Measurements from ENCODE around the gene GPR132.
A peak's percentile ranks its signal among the peaks of the same experiment; 100 is the strongest.

The GPR132 gene

DNA sequence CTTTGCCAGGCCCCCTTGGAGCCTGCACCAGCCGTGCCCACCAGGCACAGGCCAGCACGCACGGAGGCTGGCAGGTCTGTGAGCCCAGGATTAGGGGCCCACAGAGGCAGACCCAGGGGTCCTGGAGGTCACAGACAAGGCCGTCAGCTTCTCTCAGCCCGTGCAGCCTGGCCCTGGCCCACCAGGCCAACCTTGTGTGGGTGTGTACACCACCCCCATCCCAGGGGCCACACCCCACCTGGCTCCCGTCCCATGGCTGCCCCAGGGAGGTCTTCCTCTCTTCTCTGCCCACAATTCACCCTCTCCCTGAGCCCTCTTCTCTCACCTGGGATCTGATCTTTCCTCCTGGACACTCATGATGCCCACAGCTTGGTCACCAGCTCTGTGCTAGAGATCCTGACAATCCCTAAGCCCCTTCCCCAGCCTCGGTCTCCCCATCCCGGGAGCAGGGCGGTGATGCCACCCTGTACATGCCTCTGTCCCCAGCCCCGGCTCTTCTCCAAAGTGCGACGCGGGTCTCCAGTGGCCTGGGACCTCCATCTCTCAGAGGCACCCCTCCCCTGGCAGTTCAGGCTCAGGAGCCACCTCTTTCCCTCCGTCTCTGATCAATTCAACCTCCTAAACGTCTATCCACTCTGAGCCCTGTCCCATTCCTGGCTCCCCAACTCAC lies 31.1 kb upstream of the GPR132 start:
- H3K9ac ChIP-seq (ENCODE audit: low read depth, low read length, poor library complexity, severe bottlenecking) = no peak overlapping the region
- no peaks in the 10 kb centered on the region for H3K9me2 ChIP-seq (replicated peaks; ENCODE audit: low read depth, low read length)
- no peak overlapping the region for H3K4me2 ChIP-seq (ENCODE audit: low read depth, low read length, poor library complexity, severe bottlenecking)
- 0 out of 2 replicates have a peak, but pooled peaks cover 3% of the 10 kb centered on the region for H3F3A ChIP-seq (ENCODE audit: low read depth)
- H3K27me3 ChIP-seq (ENCODE audit: insufficient read depth, low read length, poor library complexity, severe bottlenecking) = no peaks in the 10 kb centered on the region
- no peaks in the 10 kb centered on the region for H4K20me1 ChIP-seq (ENCODE audit: insufficient read depth, low read length, poor library complexity, severe bottlenecking)
- no peak overlapping the region for H2AFZ ChIP-seq (ENCODE audit: low read length)
- H3K36me3 ChIP-seq (ENCODE audit: insufficient read depth, low read length) = no peaks in the 10 kb centered on the region
- H3K79me2 ChIP-seq (ENCODE audit: insufficient read depth, low read length) = no peaks in the 10 kb centered on the region
- no peaks in the 10 kb centered on the region; the same call in 1 of the 2 replicates for H3K9me3 ChIP-seq (ENCODE audit: insufficient read depth, low read depth, low read length)
- no peak for TF ChIP-seq EZH2phosphoT487 (IDR thresholded peaks at IDR 0.05; ENCODE audit: borderline replicate concordance)
- TF ChIP-seq, protein P1, sequence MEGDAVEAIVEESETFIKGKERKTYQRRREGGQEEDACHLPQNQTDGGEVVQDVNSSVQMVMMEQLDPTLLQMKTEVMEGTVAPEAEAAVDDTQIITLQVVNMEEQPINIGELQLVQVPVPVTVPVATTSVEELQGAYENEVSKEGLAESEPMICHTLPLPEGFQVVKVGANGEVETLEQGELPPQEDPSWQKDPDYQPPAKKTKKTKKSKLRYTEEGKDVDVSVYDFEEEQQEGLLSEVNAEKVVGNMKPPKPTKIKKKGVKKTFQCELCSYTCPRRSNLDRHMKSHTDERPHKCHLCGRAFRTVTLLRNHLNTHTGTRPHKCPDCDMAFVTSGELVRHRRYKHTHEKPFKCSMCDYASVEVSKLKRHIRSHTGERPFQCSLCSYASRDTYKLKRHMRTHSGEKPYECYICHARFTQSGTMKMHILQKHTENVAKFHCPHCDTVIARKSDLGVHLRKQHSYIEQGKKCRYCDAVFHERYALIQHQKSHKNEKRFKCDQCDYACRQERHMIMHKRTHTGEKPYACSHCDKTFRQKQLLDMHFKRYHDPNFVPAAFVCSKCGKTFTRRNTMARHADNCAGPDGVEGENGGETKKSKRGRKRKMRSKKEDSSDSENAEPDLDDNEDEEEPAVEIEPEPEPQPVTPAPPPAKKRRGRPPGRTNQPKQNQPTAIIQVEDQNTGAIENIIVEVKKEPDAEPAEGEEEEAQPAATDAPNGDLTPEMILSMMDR (conservative IDR thresholded peaks at IDR 0.05; ENCODE audit: low read length) = no peak
- H3K4me1 ChIP-seq (ENCODE audit: insufficient read depth, low read length, poor library complexity, severe bottlenecking) = peaks cover 18% of the 10 kb centered on the region
- H3K4me3 ChIP-seq (ENCODE audit: low read length, poor library complexity, severe bottlenecking) = no peak overlapping the region

GRCh38 chr14:105095236-105095805 lies 30.1 kb upstream of the GPR132 start:
- no peak overlapping the region for H2AFZ ChIP-seq (ENCODE audit: low read length)
- H3K9me3 ChIP-seq (ENCODE audit: insufficient read depth, low read depth, low read length) = no peaks in the 10 kb centered on the region
- no peaks in the 10 kb centered on the region for H4K20me1 ChIP-seq (ENCODE audit: insufficient read depth, low read length, poor library complexity, severe bottlenecking)
- H3K4me3 ChIP-seq (ENCODE audit: low read length, poor library complexity, severe bottlenecking) = no peak overlapping the region
- no peak overlapping the region for H3K9ac ChIP-seq (ENCODE audit: low read depth, low read length, poor library complexity, severe bottlenecking)
- no peak overlapping the region for H3K4me2 ChIP-seq (ENCODE audit: low read depth, low read length, poor library complexity, severe bottlenecking)
- H3K27me3 ChIP-seq (ENCODE audit: insufficient read depth, low read length, poor library complexity, severe bottlenecking) = no peaks in the 10 kb centered on the region
- no peaks in the 10 kb centered on the region for H3K9me2 ChIP-seq (replicated peaks; ENCODE audit: low read depth, low read length)
- H3K4me1 ChIP-seq (ENCODE audit: insufficient read depth, low read length, poor library complexity, severe bottlenecking) = peaks cover 18% of the 10 kb centered on the region
- H3K79me2 ChIP-seq (ENCODE audit: insufficient read depth, low read length) = no peaks in the 10 kb centered on the region
- no peaks in the 10 kb centered on the region for H3K36me3 ChIP-seq (ENCODE audit: insufficient read depth, low read length)
- H3F3A ChIP-seq (ENCODE audit: low read depth) = 0 out of 2 replicates have a peak, but pooled peaks cover 3% of the 10 kb centered on the region
- no peak for TF ChIP-seq EZH2phosphoT487 (IDR thresholded peaks at IDR 0.05; ENCODE audit: borderline replicate concordance)
- TF ChIP-seq, protein P1 (conservative IDR thresholded peaks at IDR 0.05; ENCODE audit: low read length) = no peak

DNA sequence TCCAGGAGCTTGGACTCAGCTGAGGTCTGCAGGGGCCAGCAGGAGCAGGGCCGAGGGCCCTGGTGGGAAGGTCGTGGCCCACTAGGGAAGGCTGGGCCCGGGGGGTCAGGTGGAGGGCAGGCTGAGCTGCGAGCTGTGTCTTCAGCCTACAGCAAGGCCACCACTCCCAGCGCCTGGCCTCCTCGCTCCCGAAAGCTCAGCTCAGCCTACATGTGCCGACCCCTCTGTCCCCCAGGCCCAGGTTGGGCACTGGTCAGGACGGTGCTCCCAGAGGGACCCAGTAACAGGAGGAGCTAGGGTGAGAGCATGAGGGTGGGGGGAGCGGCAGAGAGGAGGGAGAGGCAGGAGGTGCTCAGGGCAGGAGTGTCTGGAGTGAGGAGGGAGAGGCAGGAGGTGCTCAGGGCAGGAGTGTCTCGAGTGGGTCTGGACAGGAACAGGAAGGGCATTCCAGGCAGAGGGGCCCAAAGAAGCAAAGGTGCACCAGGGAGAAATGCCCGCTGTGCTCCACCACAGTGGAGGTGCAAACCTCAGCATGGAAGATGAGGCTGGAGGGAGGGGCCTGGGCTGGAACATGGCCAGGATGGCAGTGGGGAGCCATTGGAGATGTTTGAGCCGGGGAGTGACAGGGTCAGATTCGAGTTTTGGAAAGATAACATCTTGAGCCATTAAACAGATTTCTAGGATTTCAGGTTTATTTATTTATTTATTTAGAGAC lies 29.1 kb upstream of the GPR132 start:
- H3F3A ChIP-seq (ENCODE audit: low read depth) = 0 out of 2 replicates have a peak, but pooled peaks cover 3% of the 10 kb centered on the region
- peak overlapping the region; percentile 82 for H3K9ac ChIP-seq (ENCODE audit: low read depth, low read length, poor library complexity, severe bottlenecking)
- H3K4me1 ChIP-seq (ENCODE audit: insufficient read depth, low read length, poor library complexity, severe bottlenecking) = peaks cover 18% of the 10 kb centered on the region
- peak overlapping the region; percentile 84 for H3K4me3 ChIP-seq (ENCODE audit: low read length, poor library complexity, severe bottlenecking)
- H3K4me2 ChIP-seq (ENCODE audit: low read depth, low read length, poor library complexity, severe bottlenecking) = peak overlapping the region; percentile 82
- no peaks in the 10 kb centered on the region for H3K27me3 ChIP-seq (ENCODE audit: insufficient read depth, low read length, poor library complexity, severe bottlenecking)
- H3K9me3 ChIP-seq (ENCODE audit: insufficient read depth, low read depth, low read length) = no peaks in the 10 kb centered on the region
- H3K36me3 ChIP-seq (ENCODE audit: insufficient read depth, low read length) = no peaks in the 10 kb centered on the region
- no peaks in the 10 kb centered on the region for H3K79me2 ChIP-seq (ENCODE audit: insufficient read depth, low read length)
- peak overlapping the region; percentile 79; the same call in 1 of the 2 replicates for H2AFZ ChIP-seq (ENCODE audit: low read length)
- H3K9me2 ChIP-seq (replicated peaks; ENCODE audit: low read depth, low read length) = no peaks in the 10 kb centered on the region
- TF ChIP-seq, protein P1 (conservative IDR thresholded peaks at IDR 0.05; ENCODE audit: low read length) = no peak
- TF ChIP-seq EZH2phosphoT487 (IDR thresholded peaks at IDR 0.05; ENCODE audit: borderline replicate concordance) = no peak
- no peaks in the 10 kb centered on the region for H4K20me1 ChIP-seq (ENCODE audit: insufficient read depth, low read length, poor library complexity, severe bottlenecking)
